B cell (primary cell): Measurements from ENCODE around the gene TTLL6.

Experiments
- EZH2 ChIP-seq: IDR thresholded peaks from 2 replicates; pipeline ENCODE4 v1.6.1; 2012; ENCODE audit warnings: borderline replicate concordance, low read depth, mild to moderate bottlenecking, moderate library complexity, low read length; ENCODE audit not compliant: insufficient read depth, poor library complexity, severe bottlenecking
- TF ChIP-seq, protein P1 (sequence below): fragments of 200-600 bp; IDR thresholded peaks from one replicate; pipeline ENCODE4 v1.8.0; 2022; ENCODE audit warnings: antibody characterized with exemption, mild to moderate bottlenecking

DNA sequence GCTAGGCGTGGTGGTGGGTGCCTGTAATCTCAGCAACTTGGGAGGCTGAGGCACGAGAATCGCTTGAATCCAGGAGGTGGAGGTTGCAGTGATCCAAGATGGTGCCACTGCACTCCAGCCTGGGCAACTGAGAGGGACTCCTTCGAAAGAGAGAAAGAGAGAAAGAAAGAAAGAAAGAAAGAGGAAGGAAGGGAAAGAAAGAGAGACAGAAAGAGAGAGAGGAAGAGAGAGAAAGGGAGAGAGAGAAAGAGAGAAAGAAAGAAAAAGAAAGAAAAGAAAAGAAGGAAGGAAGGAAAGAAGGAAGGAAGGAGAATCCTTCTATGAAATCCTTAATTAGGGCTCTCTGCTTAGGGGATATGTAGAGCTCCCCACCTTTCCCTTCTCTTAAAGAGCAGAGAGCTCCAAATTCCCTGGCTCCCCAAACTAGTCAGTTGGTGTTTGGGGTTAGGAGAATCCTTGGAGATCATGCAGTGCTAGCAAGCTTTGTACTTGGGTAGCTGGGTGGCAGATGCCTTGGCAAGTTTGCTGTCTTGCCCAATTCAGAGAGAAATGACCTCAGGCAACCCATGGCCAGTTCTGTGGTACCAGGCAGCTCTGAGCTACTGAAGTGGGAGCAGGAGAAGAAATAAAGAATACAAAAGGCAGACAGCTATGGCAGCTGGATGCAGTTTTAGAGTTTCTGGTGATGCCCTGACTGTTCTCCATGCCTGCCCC lies 79.5 kb downstream of the TTLL6 start:
- TF ChIP-seq, protein P1, sequence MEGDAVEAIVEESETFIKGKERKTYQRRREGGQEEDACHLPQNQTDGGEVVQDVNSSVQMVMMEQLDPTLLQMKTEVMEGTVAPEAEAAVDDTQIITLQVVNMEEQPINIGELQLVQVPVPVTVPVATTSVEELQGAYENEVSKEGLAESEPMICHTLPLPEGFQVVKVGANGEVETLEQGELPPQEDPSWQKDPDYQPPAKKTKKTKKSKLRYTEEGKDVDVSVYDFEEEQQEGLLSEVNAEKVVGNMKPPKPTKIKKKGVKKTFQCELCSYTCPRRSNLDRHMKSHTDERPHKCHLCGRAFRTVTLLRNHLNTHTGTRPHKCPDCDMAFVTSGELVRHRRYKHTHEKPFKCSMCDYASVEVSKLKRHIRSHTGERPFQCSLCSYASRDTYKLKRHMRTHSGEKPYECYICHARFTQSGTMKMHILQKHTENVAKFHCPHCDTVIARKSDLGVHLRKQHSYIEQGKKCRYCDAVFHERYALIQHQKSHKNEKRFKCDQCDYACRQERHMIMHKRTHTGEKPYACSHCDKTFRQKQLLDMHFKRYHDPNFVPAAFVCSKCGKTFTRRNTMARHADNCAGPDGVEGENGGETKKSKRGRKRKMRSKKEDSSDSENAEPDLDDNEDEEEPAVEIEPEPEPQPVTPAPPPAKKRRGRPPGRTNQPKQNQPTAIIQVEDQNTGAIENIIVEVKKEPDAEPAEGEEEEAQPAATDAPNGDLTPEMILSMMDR: no peak
- no peak for TF ChIP-seq EZH2
